HG03095 (cell line): ENCODE data around the gene HBQ1.
"Not testable (repeated sequence)": the region's sequence is repeated elsewhere in the genome, so short reads cannot be mapped to it uniquely, and the experiment has no call there.

Source experiments
- ATAC-seq: cut with Tn5 transposase; IDR thresholded peaks from one replicate; pipeline ENCODE4 v1.9.1; 2021; ENCODE audit warnings: moderate library complexity; ENCODE audit not compliant: unreplicated experiment

Gene HBQ1

DNA sequence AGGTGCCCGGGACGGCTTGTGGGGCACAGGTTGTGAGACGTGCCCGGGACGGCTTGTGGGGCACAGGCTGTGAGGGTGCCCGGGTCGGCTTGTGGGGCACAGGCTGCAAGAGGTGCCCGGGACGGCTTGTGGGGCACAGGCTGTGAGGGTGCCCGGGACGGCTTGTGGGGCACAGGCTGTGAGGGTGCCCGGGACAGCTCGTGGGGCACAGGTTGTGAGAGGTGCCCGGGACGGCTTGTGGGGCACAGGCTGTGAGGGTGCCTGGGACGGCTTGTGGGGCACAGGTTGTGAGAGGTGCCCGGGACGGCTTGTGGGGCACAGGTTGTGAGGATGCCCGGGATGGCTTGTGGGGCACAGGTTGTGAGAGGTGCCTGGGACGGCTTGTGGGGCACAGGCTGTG, 20.0 kb upstream of the HBQ1 start:
- not testable (repeated sequence) for ATAC-seq

GRCh38 chr16:160691-161190, 19.5 kb upstream of the HBQ1 start:
- no peak for ATAC-seq

GRCh38 chr16:162271-162991, 17.8 kb upstream of the HBQ1 start:
- no peak for ATAC-seq

DNA sequence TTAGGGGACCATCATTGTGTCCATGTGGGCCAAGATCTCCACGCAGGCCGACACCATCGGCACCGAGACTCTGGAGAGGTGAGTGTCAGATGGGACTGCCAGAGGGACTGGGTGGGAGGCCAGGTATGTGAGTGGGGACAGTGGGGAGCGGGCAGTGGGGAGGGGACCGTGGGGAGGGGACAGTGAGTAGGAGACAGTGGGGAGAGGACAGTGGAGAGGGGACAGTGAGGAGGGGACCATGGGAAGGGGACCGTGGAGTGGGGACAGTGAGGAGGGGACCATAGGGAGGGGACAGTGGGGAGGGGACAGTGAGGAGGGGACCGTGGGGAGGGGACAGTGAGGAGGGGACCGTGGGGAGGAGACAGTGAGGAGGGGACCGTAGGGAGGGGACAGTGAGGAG, 17.1 kb upstream of the HBQ1 start:
- not testable (repeated sequence) for ATAC-seq

DNA sequence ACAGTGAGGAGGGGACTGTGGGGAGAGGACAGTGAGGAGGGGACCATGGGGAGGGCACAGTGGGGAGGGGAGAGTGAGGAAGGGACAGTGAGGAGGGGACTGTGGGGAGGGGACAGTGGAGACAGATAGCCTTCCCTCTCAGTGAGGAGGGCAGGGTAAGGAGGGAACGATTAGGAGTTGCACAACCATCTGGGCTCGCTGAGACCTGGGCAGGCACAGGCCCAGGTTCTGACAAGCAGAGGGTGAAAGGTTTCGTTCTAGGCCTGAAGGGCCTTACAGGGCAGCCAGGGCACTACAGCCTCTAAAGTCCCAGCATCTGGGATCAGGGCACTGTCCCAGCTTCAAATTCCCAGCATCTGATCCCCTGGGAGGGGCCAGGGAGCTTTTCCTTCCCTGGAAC, 16.6 kb upstream of the HBQ1 start:
- not testable (repeated sequence) for ATAC-seq

DNA sequence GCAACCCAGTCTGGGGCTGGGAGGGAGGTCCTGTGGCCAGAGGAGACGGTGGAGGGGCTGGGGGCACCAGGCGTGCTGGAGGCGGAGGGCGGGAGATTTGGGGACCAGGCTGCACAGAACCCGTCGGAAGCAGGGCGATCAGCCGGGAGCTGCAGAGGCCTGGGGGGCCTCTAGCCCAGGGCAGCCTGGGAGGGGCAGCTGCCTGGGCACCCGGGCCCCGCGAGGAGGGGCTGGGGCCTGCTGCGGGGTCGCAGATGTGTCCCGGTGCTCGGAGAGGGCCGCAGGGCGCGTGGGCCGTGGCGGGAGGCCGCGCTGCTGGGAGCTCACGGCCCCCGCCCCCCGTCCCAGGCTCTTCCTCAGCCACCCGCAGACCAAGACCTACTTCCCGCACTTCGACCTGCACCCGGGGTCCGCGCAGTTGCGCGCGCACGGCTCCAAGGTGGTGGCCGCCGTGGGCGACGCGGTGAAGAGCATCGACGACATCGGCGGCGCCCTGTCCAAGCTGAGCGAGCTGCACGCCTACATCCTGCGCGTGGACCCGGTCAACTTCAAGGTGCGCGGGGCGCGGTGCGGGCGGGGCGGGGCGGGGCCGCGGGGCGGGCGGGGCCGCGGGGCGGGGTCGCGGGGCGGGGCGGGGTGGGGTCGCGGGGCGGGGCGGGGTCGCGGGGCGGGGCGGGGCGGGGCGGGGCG, 16.0 kb upstream of the HBQ1 start:
- ATAC-seq = not testable (repeated sequence)

DNA sequence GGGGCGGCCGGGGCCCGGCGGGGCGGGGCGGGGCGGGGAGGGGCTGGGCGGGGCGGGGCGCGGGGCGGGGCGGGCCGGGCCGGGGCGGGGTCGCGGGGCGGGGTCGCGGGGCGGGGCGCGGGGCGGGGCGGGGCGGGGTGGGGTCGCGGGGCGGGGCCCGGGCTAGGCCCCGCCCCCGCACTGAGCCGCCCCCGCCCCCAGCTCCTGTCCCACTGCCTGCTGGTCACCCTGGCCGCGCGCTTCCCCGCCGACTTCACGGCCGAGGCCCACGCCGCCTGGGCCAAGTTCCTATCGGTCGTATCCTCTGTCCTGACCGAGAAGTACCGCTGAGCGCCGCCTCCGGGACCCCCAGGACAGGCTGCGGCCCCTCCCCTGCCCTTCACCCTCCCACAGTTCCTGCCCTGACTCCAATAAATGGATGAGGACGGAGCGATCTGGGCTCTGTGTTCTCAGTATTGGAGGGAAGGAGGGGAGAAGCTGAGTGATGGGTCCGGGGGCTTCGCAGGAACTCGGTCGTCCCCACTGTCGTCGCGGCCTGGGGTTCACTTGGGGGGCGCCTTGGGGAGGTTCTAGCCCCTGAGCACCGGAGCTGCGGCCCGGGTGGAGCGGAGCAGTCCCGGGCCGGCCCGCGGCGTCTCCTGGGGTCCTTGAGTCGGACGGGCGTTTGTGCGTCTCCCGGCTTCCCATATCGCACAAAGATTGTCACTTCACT, 15.3 kb upstream of the HBQ1 start:
- ATAC-seq = no peak

GRCh38 chr16:165539-166374, 14.5 kb upstream of the HBQ1 start, which contains the start of gene HBM:
Gene HBM (plus strand): TSS chr16:165978. CDS start chr16:165998, 20 bp downstream.
- ATAC-seq = no peak

DNA sequence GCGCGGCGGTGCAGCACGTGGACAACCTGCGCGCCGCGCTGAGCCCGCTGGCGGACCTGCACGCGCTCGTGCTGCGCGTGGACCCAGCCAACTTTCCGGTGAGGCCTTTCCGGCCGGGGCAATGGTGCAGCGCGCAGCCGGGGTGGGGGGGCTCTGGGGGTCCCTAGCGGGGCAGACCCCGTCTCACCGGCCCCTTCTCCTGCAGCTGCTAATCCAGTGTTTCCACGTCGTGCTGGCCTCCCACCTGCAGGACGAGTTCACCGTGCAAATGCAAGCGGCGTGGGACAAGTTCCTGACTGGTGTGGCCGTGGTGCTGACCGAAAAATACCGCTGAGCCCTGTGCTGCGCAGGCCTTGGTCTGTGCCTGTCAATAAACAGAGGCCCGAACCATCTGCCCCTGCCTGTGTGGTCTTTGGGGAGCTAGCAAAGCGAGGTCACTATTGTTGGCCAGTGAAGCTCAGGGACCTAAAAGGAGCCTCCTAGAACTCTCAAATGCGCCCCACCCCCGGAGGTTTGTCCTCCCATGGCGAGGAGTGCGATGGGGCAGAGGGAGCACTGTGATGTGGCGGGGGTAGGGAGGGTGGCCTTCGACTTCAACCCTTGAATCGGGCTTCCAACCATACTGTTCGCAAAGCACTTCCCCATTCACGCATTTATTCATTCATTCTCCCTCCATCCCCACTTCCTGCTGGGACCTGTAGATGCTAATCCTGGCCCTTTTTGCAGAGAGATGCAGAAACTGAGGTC, 13.7 kb upstream of the HBQ1 start:
- ATAC-seq = no peak

GRCh38 chr16:167122-167690, 13.1 kb upstream of the HBQ1 start:
- no peak for ATAC-seq

DNA sequence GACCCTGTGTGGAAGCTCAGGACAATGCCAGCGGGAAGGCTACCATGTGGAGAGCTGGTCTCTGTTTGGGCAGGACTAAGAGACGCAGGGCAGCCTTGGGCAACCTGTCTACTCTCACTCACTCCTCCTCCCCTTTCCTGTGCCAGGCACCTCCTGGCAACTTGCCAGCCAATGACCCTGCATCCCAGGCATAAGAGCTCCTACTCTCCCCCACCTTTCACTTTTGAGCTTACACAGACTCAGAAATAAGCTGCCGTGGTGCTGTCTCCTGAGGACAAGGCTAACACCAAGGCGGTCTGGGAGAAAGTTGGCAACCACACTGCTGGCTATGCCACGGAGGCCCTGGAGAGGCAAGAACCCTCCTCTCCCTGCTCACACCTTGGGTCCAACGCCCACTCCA, 11.8 kb upstream of the HBQ1 start:
- no peak for ATAC-seq

- no peak for ATAC-seq
Measured at GRCh38 chr16:169014-169413, 11.2 kb upstream of the HBQ1 start.

- not testable (repeated sequence) for ATAC-seq
Measured at GRCh38 chr16:170088-170507, 10.2 kb upstream of the HBQ1 start.

- no peak for ATAC-seq
Measured at GRCh38 chr16:170788-171187, 9.5 kb upstream of the HBQ1 start.

GRCh38 chr16:172374-172941, 7.8 kb upstream of the HBQ1 start, which contains the start of gene HBA2:
Gene HBA2 (plus strand): TSS chr16:172876. CDS start chr16:172913, 37 bp downstream.
- ATAC-seq = not testable (repeated sequence)

- ATAC-seq = not testable (repeated sequence)
Measured at GRCh38 chr16:173211-173854, 6.9 kb upstream of the HBQ1 start.

DNA sequence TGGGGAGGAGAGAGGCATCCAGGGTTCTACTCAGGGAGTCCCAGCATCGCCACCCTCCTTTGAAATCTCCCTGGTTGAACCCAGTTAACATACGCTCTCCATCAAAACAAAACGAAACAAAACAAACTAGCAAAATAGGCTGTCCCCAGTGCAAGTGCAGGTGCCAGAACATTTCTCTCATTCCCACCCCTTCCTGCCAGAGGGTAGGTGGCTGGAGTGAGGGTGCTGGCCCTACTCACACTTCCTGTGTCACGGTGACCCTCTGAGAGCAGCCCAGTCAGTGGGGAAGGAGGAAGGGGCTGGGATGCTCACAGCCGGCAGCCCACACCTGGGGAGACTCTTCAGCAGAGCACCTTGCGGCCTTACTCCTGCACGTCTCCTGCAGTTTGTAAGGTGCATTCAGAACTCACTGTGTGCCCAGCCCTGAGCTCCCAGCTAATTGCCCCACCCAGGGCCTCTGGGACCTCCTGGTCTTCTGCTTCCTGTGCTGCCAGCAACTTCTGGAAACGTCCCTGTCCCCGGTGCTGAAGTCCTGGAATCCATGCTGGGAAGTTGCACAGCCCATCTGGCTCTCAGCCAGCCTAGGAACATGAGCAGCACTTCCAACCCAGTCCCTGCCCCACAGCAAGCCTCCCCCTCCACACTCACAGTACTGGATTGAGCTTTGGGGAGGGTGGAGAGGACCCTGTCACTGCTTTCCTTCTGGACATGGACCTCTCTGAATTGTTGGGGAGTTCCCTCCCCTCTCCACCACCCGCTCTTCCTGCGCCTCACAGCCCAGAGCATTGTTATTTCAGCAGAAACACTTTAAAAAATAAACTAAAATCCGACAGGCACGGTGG, 6.1 kb upstream of the HBQ1 start:
- ATAC-seq = not testable (repeated sequence)
